GM06990 (cell line): ENCODE measurements around the gene COA5.

ENCODE experiments used
- DNase-seq: peaks from one replicate; pipeline ENCODE4 v3.0.0-alpha.2; 2011; ENCODE audit not compliant: insufficient read length; ENCODE audit errors: extremely low read depth
- H3K27me3 ChIP-seq: replicated peaks from 2 replicates; pipeline ENCODE4 v1.6.0; 2011; ENCODE audit warnings: low read length; ENCODE audit not compliant: control insufficient read depth, insufficient read depth
- H3K36me3 ChIP-seq: 2 replicates; pipeline ENCODE4 v1.5.1; 2011; ENCODE audit warnings: low read length; ENCODE audit not compliant: control insufficient read depth, insufficient read depth
- H3K4me3 ChIP-seq: replicated peaks from 2 replicates; pipeline ENCODE4 v1.5.1; 2011; ENCODE audit warnings: low read depth, mild to moderate bottlenecking, control low read depth, low read length
- TF ChIP-seq, protein P1 (sequence below): IDR thresholded peaks from 2 replicates; pipeline ENCODE4 v1.5.1; 2011; ENCODE audit warnings: low read length, control low read depth, mild to moderate bottlenecking, inconsistent platforms; ENCODE audit not compliant: insufficient read depth, poor library complexity, severe bottlenecking

Gene COA5

DNA sequence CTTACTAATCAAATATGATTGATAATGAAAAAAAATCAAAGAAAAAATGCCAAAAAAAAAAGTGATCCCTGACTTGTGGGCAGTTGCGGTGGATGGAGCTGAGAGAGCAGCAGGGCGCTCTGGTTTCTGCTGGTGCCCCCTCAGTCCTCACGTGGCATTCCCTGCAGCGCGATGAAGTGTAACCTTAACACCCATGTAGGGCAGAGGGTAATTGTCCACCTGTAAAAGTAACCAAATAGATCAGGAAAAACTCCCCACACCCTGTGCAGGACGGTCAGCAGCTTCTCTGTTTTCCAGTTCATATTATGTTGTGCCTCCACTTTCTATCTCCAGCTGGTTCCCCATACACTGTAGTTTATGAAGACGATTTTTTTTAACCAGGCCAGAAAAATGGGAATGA, 25.0 kb downstream of the COA5 start:
- Histone ChIP-seq H3K27me3 (no peaks in the 10 kb centered on the region), H3K36me3 (peaks cover 17% of the 10 kb centered on the region), H3K4me3 (no peak overlapping the region)
- TF ChIP-seq, protein P1, sequence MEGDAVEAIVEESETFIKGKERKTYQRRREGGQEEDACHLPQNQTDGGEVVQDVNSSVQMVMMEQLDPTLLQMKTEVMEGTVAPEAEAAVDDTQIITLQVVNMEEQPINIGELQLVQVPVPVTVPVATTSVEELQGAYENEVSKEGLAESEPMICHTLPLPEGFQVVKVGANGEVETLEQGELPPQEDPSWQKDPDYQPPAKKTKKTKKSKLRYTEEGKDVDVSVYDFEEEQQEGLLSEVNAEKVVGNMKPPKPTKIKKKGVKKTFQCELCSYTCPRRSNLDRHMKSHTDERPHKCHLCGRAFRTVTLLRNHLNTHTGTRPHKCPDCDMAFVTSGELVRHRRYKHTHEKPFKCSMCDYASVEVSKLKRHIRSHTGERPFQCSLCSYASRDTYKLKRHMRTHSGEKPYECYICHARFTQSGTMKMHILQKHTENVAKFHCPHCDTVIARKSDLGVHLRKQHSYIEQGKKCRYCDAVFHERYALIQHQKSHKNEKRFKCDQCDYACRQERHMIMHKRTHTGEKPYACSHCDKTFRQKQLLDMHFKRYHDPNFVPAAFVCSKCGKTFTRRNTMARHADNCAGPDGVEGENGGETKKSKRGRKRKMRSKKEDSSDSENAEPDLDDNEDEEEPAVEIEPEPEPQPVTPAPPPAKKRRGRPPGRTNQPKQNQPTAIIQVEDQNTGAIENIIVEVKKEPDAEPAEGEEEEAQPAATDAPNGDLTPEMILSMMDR, result no peak
- no peak for DNase-seq

DNA sequence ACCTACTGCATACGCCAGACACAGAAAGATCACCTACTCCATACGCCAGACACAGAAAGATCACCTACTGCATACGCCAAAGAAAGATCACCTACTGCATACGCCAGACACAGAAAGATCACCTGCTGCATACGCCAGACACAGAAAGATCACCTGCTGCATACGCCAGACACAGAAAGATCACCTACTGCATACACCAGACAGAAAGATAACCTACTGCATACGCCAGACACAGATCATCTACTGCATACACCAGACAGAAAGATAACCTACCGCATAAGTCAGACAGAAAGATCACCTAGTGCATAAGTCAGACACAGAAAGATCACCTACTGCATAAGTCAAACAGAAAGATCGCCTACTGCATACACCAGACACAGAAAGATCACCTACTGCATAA, 25.8 kb downstream of the COA5 start:
- H3K36me3 ChIP-seq, result peaks cover 20% of the 10 kb centered on the region
- H3K27me3 ChIP-seq, result no peaks in the 10 kb centered on the region
- TF ChIP-seq, protein P1, result no peak
- DNase-seq, result no peak
- H3K4me3 ChIP-seq, result no peak overlapping the region

DNA sequence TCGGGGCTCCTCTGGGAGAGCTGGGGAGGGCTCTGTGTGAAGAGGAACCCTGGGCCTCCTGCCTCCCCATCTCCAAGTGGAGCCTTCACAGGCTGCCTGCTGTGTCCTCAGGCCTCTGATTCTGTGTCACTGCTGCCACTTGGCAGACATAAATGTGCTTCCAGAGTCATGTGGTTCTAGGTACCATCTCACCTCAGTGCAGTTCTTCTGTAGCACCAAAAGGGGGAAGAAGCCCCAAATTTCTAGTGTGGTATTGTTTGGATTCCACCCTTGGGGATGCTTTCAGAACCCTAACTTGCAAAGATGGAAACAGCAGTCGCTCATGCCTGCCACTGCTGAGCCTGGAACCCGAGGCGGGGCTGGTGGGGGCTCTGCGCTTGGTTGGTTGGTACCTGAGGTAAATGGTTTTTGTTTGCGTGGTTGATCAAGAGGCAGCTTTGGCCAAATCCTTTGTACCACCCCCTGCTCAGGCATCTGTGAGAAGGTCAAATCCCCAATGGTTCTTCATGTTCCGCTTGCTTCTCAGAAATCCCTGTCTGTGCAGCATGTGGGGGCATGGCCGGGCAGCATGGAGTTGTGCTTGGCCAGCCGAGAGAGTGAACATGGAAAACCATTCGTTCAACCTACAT, 27.5 kb downstream of the COA5 start:
- no peak for DNase-seq
- Histone ChIP-seq H3K4me3 (no peak overlapping the region), H3K36me3 (peaks cover 30% of the 10 kb centered on the region), H3K27me3 (no peaks in the 10 kb centered on the region)
- TF ChIP-seq, protein P1, result no peak

DNA sequence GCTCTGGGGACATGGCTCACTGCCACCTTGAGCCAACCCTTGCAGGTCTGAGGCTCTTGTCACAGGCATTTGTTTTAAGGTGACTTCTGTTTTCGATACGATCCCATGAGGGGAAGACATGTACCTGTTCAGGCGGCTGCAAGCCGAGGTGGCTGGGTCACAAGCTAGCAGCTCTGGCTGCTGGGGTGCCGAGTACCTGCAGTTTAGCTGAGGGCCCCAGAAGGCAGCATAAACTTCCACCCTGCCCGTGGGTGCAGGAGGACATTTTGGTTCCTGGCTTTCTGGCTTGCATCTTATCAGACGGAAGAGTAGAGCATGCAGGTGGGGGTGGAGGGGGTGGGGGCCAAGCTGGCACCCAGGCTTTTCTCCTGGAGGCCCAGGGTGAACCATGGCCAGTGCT, 28.4 kb downstream of the COA5 start:
- Histone ChIP-seq H3K4me3 (no peak overlapping the region), H3K36me3 (peaks cover 32% of the 10 kb centered on the region), H3K27me3 (no peaks in the 10 kb centered on the region)
- TF ChIP-seq, protein P1, result no peak
- no peak for DNase-seq

DNA sequence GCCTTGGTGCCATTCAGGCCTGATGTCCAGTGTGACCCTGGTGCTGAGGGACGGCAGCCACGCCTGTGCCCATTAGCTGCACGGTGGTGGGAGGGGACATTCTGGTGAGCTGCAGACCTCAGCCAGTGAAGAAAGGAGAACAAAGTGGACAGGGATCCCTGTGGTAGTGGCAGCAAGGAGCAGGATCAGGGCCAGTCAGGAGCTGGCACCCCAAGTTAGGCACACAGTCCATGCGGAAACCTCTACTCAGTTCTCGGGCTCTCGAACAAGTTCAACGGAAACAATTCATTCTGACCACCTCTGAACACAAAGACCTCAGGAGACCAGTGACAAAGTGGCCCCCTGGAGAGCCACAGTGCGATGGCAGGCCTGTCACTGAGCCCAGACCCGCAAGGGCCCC, 30.1 kb downstream of the COA5 start:
- Histone ChIP-seq H3K36me3 (peaks cover 33% of the 10 kb centered on the region), H3K4me3 (no peak overlapping the region), H3K27me3 (no peaks in the 10 kb centered on the region)
- no peak for DNase-seq
- TF ChIP-seq, protein P1, result no peak

DNA sequence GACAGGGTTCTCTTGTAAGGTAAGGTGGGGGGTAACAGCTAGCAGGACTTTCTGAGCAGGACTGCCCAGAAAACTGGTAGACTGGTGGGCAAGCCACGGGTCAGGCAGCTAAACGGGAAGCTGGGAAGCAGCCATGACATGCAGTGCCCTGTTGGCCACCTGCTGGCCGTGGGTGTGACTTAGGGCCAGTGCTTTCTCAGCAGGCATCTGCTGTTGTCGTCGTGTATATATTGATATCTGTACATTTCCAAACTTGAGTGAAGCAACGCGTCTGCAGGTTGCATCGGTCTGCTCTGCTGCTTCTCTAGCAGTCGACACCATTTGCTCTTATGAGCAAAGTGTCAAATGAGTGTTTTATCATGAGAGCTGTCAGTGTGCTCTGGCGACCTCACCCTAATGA, 31.0 kb downstream of the COA5 start:
- H3K4me3 ChIP-seq, result no peak overlapping the region
- TF ChIP-seq, protein P1, result no peak
- DNase-seq, result no peak
- peaks cover 31% of the 10 kb centered on the region for H3K36me3 ChIP-seq
- H3K27me3 ChIP-seq, result no peaks in the 10 kb centered on the region
